ENCODE data around the gene CDC20. TPM values are rescaled to one million over a fixed set of nuclear protein-coding genes. Genes with fewer than 3 reads are reported as not detected.
"Not testable (repeated sequence)": the region's sequence is repeated elsewhere in the genome, so short reads cannot be mapped to it uniquely, and the experiment has no call there.

Gene CDC20
- total RNA-seq, 2 donors from 2014 or later: 0.65 to 0.97 TPM

- H3K27ac Mint-ChIP-seq: peak within 1 kb of the TSS; percentile 90
- no peaks in the 10 kb centered on the region for H3K27me3 Mint-ChIP-seq
- peaks cover 35% of the 10 kb centered on the region for H3K4me1 Mint-ChIP-seq
- peak within 1 kb of the TSS; percentile 98 for H3K4me3 Mint-ChIP-seq
- DNase-seq: peak; percentile 56 to 83 (median 76)
- ATAC-seq: peak; percentile 81
- no peaks in the 10 kb centered on the region for H3K9me3 ChIP-seq (ENCODE audit: control insufficient read depth, low read length, poor library complexity, severe bottlenecking)
- peaks cover 9% of the 10 kb centered on the region for H3K36me3 Mint-ChIP-seq (ENCODE audit: low read depth)
Observed at GRCh38 chr1:43367904-43368645, 9.3 kb downstream of the CDC20 start, which contains the start of gene ELOVL1. Gene ELOVL1, minus strand, starts transcription at chr1:43368011. Its CDS starts 2,402 bp downstream, at chr1:43365609.

- H3K9me3 ChIP-seq (ENCODE audit: control insufficient read depth, low read length, poor library complexity, severe bottlenecking): no peaks in the 10 kb centered on the region
- peak overlapping the region; percentile 98 for H3K4me3 Mint-ChIP-seq
- H3K27ac Mint-ChIP-seq: peak overlapping the region; percentile 89
- peaks cover 35% of the 10 kb centered on the region for H3K4me1 Mint-ChIP-seq
- ATAC-seq (no peak), DNase-seq (no peak)
- peaks cover 9% of the 10 kb centered on the region for H3K36me3 Mint-ChIP-seq (ENCODE audit: low read depth)
- no peaks in the 10 kb centered on the region for H3K27me3 Mint-ChIP-seq
Observed at GRCh38 chr1:43368646-43369020, 9.9 kb downstream of the CDC20 start.

GRCh38 chr1:43369779-43370178 lies 11.0 kb downstream of the CDC20 start:
- not testable (repeated sequence) for H3K4me3 Mint-ChIP-seq; H3K9me3 ChIP-seq (ENCODE audit: control insufficient read depth, low read length, poor library complexity, severe bottlenecking); H3K36me3 Mint-ChIP-seq (ENCODE audit: low read depth); ATAC-seq; DNase-seq; H3K27ac Mint-ChIP-seq; H3K27me3 Mint-ChIP-seq
- H3K4me1 Mint-ChIP-seq: peaks cover 32% of the 10 kb centered on the region

- Mint-ChIP-seq H3K36me3 (ENCODE audit: low read depth) (peaks cover 5% of the 10 kb centered on the region), H3K4me1 (peaks cover 28% of the 10 kb centered on the region), H3K27me3 (no peaks in the 10 kb centered on the region), H3K4me3 (peak overlapping the region; percentile 74), H3K27ac (no peak overlapping the region)
- DNase-seq: no peak
- H3K9me3 ChIP-seq (ENCODE audit: control insufficient read depth, low read length, poor library complexity, severe bottlenecking): no peaks in the 10 kb centered on the region
- no peak for ATAC-seq
Observed at GRCh38 chr1:43370564-43370963, 11.8 kb downstream of the CDC20 start.

GRCh38 chr1:43372172-43372571 lies 13.4 kb downstream of the CDC20 start:
- Mint-ChIP-seq H3K27ac (no peak overlapping the region), H3K4me3 (no peak overlapping the region), H3K4me1 (peaks cover 22% of the 10 kb centered on the region), H3K27me3 (no peaks in the 10 kb centered on the region), H3K36me3 (ENCODE audit: low read depth) (peaks cover 2% of the 10 kb centered on the region)
- no peak for DNase-seq
- H3K9me3 ChIP-seq (ENCODE audit: control insufficient read depth, low read length, poor library complexity, severe bottlenecking): no peaks in the 10 kb centered on the region
- no peak for ATAC-seq

GRCh38 chr1:43373066-43373940 lies 14.5 kb downstream of the CDC20 start:
- Mint-ChIP-seq H3K4me3 (no peak overlapping the region), H3K27me3 (no peaks in the 10 kb centered on the region), H3K27ac (no peak overlapping the region), H3K4me1 (peaks cover 19% of the 10 kb centered on the region), H3K36me3 (ENCODE audit: low read depth) (peaks cover under 1% of the 10 kb centered on the region)
- H3K9me3 ChIP-seq (ENCODE audit: control insufficient read depth, low read length, poor library complexity, severe bottlenecking): no peaks in the 10 kb centered on the region
- DNase-seq: no peak
- ATAC-seq: no peak

- Mint-ChIP-seq H3K27ac (peak overlapping the region; percentile 34), H3K36me3 (ENCODE audit: low read depth) (peaks cover 11% of the 10 kb centered on the region), H3K4me3 (no peak overlapping the region), H3K4me1 (peaks cover 14% of the 10 kb centered on the region), H3K27me3 (no peaks in the 10 kb centered on the region)
- DNase-seq (no peak), ATAC-seq (no peak)
- no peaks in the 10 kb centered on the region for H3K9me3 ChIP-seq (ENCODE audit: control insufficient read depth, low read length, poor library complexity, severe bottlenecking)
Observed at GRCh38 chr1:43376723-43377235, 18.0 kb downstream of the CDC20 start.

- H3K9me3 ChIP-seq (ENCODE audit: control insufficient read depth, low read length, poor library complexity, severe bottlenecking): no peaks in the 10 kb centered on the region
- Mint-ChIP-seq H3K27ac (no peak overlapping the region), H3K27me3 (no peaks in the 10 kb centered on the region), H3K4me1 (peaks cover 16% of the 10 kb centered on the region), H3K36me3 (ENCODE audit: low read depth) (peaks cover 11% of the 10 kb centered on the region), H3K4me3 (no peak overlapping the region)
- ATAC-seq (no peak), DNase-seq (no peak)
Observed at GRCh38 chr1:43377831-43378230, 19.1 kb downstream of the CDC20 start.

GRCh38 chr1:43379476-43379875 lies 20.7 kb downstream of the CDC20 start:
- no peaks in the 10 kb centered on the region for H3K9me3 ChIP-seq (ENCODE audit: control insufficient read depth, low read length, poor library complexity, severe bottlenecking)
- H3K4me1 Mint-ChIP-seq: peaks cover 16% of the 10 kb centered on the region
- DNase-seq (no peak), ATAC-seq (no peak)
- H3K36me3 Mint-ChIP-seq (ENCODE audit: low read depth): peaks cover 11% of the 10 kb centered on the region
- H3K4me3 Mint-ChIP-seq: no peak overlapping the region
- no peaks in the 10 kb centered on the region for H3K27me3 Mint-ChIP-seq
- H3K27ac Mint-ChIP-seq: no peak overlapping the region

- no peaks in the 10 kb centered on the region for H3K27me3 Mint-ChIP-seq
- H3K9me3 ChIP-seq (ENCODE audit: control insufficient read depth, low read length, poor library complexity, severe bottlenecking): no peaks in the 10 kb centered on the region
- H3K27ac Mint-ChIP-seq: peak overlapping the region; percentile 41
- H3K4me3 Mint-ChIP-seq: no peak overlapping the region
- ATAC-seq (no peak), DNase-seq (no peak)
- peaks cover 19% of the 10 kb centered on the region for H3K36me3 Mint-ChIP-seq (ENCODE audit: low read depth)
- peaks cover 16% of the 10 kb centered on the region for H3K4me1 Mint-ChIP-seq
Observed at GRCh38 chr1:43381612-43382011, 22.8 kb downstream of the CDC20 start.

GRCh38 chr1:43382027-43382779 lies 23.4 kb downstream of the CDC20 start:
- no peaks in the 10 kb centered on the region for H3K9me3 ChIP-seq (ENCODE audit: control insufficient read depth, low read length, poor library complexity, severe bottlenecking)
- Mint-ChIP-seq H3K36me3 (ENCODE audit: low read depth) (peaks cover 19% of the 10 kb centered on the region), H3K27ac (peak overlapping the region; percentile 41), H3K4me3 (no peak overlapping the region), H3K27me3 (no peaks in the 10 kb centered on the region), H3K4me1 (peaks cover 15% of the 10 kb centered on the region)
- DNase-seq (no peak), ATAC-seq (no peak)

GRCh38 chr1:43383449-43383848 lies 24.7 kb downstream of the CDC20 start:
- Mint-ChIP-seq H3K4me1 (peaks cover 20% of the 10 kb centered on the region), H3K27ac (no peak overlapping the region), H3K27me3 (no peaks in the 10 kb centered on the region), H3K36me3 (ENCODE audit: low read depth) (peaks cover 19% of the 10 kb centered on the region), H3K4me3 (no peak overlapping the region)
- DNase-seq (no peak), ATAC-seq (no peak)
- no peaks in the 10 kb centered on the region for H3K9me3 ChIP-seq (ENCODE audit: control insufficient read depth, low read length, poor library complexity, severe bottlenecking)

- no peak for ATAC-seq
- H3K36me3 Mint-ChIP-seq (ENCODE audit: low read depth): peaks cover 10% of the 10 kb centered on the region
- H3K4me3 Mint-ChIP-seq: no peak overlapping the region
- H3K27ac Mint-ChIP-seq: no peak overlapping the region
- H3K27me3 Mint-ChIP-seq: no peaks in the 10 kb centered on the region
- no peak for DNase-seq
- no peaks in the 10 kb centered on the region for H3K9me3 ChIP-seq (ENCODE audit: control insufficient read depth, low read length, poor library complexity, severe bottlenecking)
- H3K4me1 Mint-ChIP-seq: peaks cover 32% of the 10 kb centered on the region
Observed at GRCh38 chr1:43386676-43387075, 27.9 kb downstream of the CDC20 start.
